Measurements from ENCODE around the gene NALCN. TPM values are rescaled to one million over a fixed set of nuclear protein-coding genes. Genes with fewer than 3 reads are reported as not detected.

NALCN gene
- total RNA-seq, 1 experiment from 2014 or later, result 8.5 TPM

GRCh38 chr13:101036546-101036945 lies 379.8 kb downstream of the NALCN start:
- no peak for TF ChIP-seq CTCF (IDR thresholded peaks at IDR 0.05; ENCODE audit: unreplicated experiment)
- no peaks in the 10 kb centered on the region for H3K4me1 Mint-ChIP-seq (ENCODE audit: insufficient read depth, unreplicated experiment)
- POLR2A ChIA-PET, result interaction anchor here (0.6 kb wide), 1 partner anchor 11 kb away, joined by 3 read pairs; no protein-coding TSS in a partner anchor
- H3K27ac Mint-ChIP-seq (ENCODE audit: low read depth, unreplicated experiment), result no peak overlapping the region
- DNase-seq (ENCODE audit: unreplicated experiment), result no peak
- no TSS peak for BruUV-seq (replicated peaks)
- intact Hi-C loops (cut with micrococcal nuclease), result no loop called here
- no peak overlapping the region for H3K4me3 Mint-ChIP-seq (ENCODE audit: unreplicated experiment)
- H3K36me3 Mint-ChIP-seq (ENCODE audit: insufficient read depth, unreplicated experiment), result no peaks in the 10 kb centered on the region
- H3K27me3 Mint-ChIP-seq (ENCODE audit: insufficient read depth, unreplicated experiment), result no peaks in the 10 kb centered on the region
- H3K9me3 Mint-ChIP-seq (ENCODE audit: unreplicated experiment), result peaks cover 14% of the 10 kb centered on the region
- CTCF ChIA-PET, result no interaction called here

GRCh38 chr13:101035119-101035620 lies 381.1 kb downstream of the NALCN start:
- H3K4me1 Mint-ChIP-seq (ENCODE audit: insufficient read depth, unreplicated experiment), result no peaks in the 10 kb centered on the region
- intact Hi-C loops (cut with micrococcal nuclease), result no loop called here
- H3K27me3 Mint-ChIP-seq (ENCODE audit: insufficient read depth, unreplicated experiment), result no peaks in the 10 kb centered on the region
- ChIA-PET CTCF (no interaction called here), POLR2A (no interaction called here)
- H3K36me3 Mint-ChIP-seq (ENCODE audit: insufficient read depth, unreplicated experiment), result no peaks in the 10 kb centered on the region
- H3K27ac Mint-ChIP-seq (ENCODE audit: low read depth, unreplicated experiment), result no peak overlapping the region
- no TSS peak for BruUV-seq (replicated peaks)
- H3K4me3 Mint-ChIP-seq (ENCODE audit: unreplicated experiment), result no peak overlapping the region
- no peak for DNase-seq (ENCODE audit: unreplicated experiment)
- peaks cover 25% of the 10 kb centered on the region for H3K9me3 Mint-ChIP-seq (ENCODE audit: unreplicated experiment)
- TF ChIP-seq CTCF (IDR thresholded peaks at IDR 0.05; ENCODE audit: unreplicated experiment), result no peak

- no TSS peak for BruUV-seq (replicated peaks)
- Mint-ChIP-seq H3K27me3 (ENCODE audit: insufficient read depth, unreplicated experiment) (no peaks in the 10 kb centered on the region), H3K9me3 (ENCODE audit: unreplicated experiment) (peaks cover 14% of the 10 kb centered on the region), H3K4me3 (ENCODE audit: unreplicated experiment) (no peak overlapping the region), H3K27ac (ENCODE audit: low read depth, unreplicated experiment) (no peak overlapping the region), H3K36me3 (ENCODE audit: insufficient read depth, unreplicated experiment) (no peaks in the 10 kb centered on the region), H3K4me1 (ENCODE audit: insufficient read depth, unreplicated experiment) (no peaks in the 10 kb centered on the region)
- TF ChIP-seq CTCF (IDR thresholded peaks at IDR 0.05; ENCODE audit: unreplicated experiment), result no peak
- intact Hi-C loops (cut with micrococcal nuclease), result no loop called here
- DNase-seq (ENCODE audit: unreplicated experiment), result no peak
- CTCF ChIA-PET, result interaction anchor here (1.4 kb wide), 1 partner anchor 101 kb away, joined by 5 read pairs; no protein-coding TSS in a partner anchor
- POLR2A ChIA-PET, result interaction anchor here (0.6 kb wide), 1 partner anchor 199 kb away, joined by 3 read pairs; no protein-coding TSS in a partner anchor
These were observed 389.4 kb downstream of the NALCN start for GRCh38 chr13:101026736-101027398.

- CTCF ChIA-PET, result interaction anchor here (1.4 kb wide), 1 partner anchor 102 kb away, joined by 5 read pairs; no protein-coding TSS in a partner anchor
- Mint-ChIP-seq H3K27ac (ENCODE audit: low read depth, unreplicated experiment) (no peak overlapping the region), H3K27me3 (ENCODE audit: insufficient read depth, unreplicated experiment) (no peaks in the 10 kb centered on the region), H3K4me1 (ENCODE audit: insufficient read depth, unreplicated experiment) (no peaks in the 10 kb centered on the region), H3K36me3 (ENCODE audit: insufficient read depth, unreplicated experiment) (no peaks in the 10 kb centered on the region), H3K9me3 (ENCODE audit: unreplicated experiment) (peaks cover 10% of the 10 kb centered on the region), H3K4me3 (ENCODE audit: unreplicated experiment) (no peak overlapping the region)
- intact Hi-C loops (cut with micrococcal nuclease), result no loop called here
- no peak for TF ChIP-seq CTCF (IDR thresholded peaks at IDR 0.05; ENCODE audit: unreplicated experiment)
- BruUV-seq (replicated peaks), result no TSS peak
- no peak for DNase-seq (ENCODE audit: unreplicated experiment)
- POLR2A ChIA-PET, result no interaction called here
These were observed 390.0 kb downstream of the NALCN start for GRCh38 chr13:101026328-101026727.
